ENCODE data around the gene FER. TPM values are rescaled to one million over a fixed set of nuclear protein-coding genes. Genes with fewer than 3 reads are reported as not detected.

Gene FER
- total and polyA plus RNA-seq, 7 donors: 1.2 to 36.7 (median 24.2) TPM

GRCh38 chr5:108748401-108749127, 867 bp downstream of the FER start:
- Histone ChIP-seq H3K4me1 (peaks cover 0 to 44% (median 22%) of the 10 kb centered on the region in 4 donors), H3K4me3 (peak overlapping the region; percentile 72 to 95 (median 89)), H3K27ac (peak overlapping the region; percentile 92 to 98 (median 96)), H3K9me3 (no peaks in the 10 kb centered on the region), H3K27me3 (no peaks in the 10 kb centered on the region), H3K36me3 (no peaks in the 10 kb centered on the region)
- TF ChIP-seq CTCF (IDR thresholded peaks at IDR 0.05): no peak
- TF ChIP-seq POLR2AphosphoS5 (IDR thresholded peaks at IDR 0.05): peak; percentile 98 to 100 (median 99)
- no peak for TF ChIP-seq EP300 (IDR thresholded peaks at IDR 0.05)
- TF ChIP-seq POLR2A (IDR thresholded peaks at IDR 0.05): peak; percentile 99
- intact Hi-C loops (cut with DNase I): loop anchor here (1.0 to 10.0 kb wide), 6 partner anchors 20 to 660 kb away; partner anchors contain the start of genes FBXL17 and PJA2
- DNase-seq: peak; percentile 100
- 0% methylated on average over 69 of the region's 69 CpGs for WGBS, 2 donors

- H3K36me3 ChIP-seq: no peaks in the 10 kb centered on the region
- H3K9me3 ChIP-seq: no peaks in the 10 kb centered on the region
- DNase-seq: peak; percentile 91
- peak overlapping the region; percentile 72 to 95 (median 89) for H3K4me3 ChIP-seq
- no peaks in the 10 kb centered on the region for H3K27me3 ChIP-seq
- intact Hi-C loops (cut with DNase I): loop anchor here (2.0 to 10.0 kb wide), 5 partner anchors 63 to 660 kb away; partner anchors contain the start of genes FBXL17 and PJA2
- 1 to 2% methylated on average over 40 of the region's 40 CpGs for WGBS, 2 donors
- peak overlapping the region; percentile 92 to 98 (median 96) for H3K27ac ChIP-seq
- peaks cover 0 to 51% (median 29%) of the 10 kb centered on the region in 4 donors for H3K4me1 ChIP-seq
- no peak for TF ChIP-seq EP300 (IDR thresholded peaks at IDR 0.05)
- TF ChIP-seq POLR2A (IDR thresholded peaks at IDR 0.05): no peak
- peak in 1 of 4 donors; percentile 33 for TF ChIP-seq POLR2AphosphoS5 (IDR thresholded peaks at IDR 0.05)
- no peak for TF ChIP-seq CTCF (IDR thresholded peaks at IDR 0.05)
Measured at GRCh38 chr5:108749128-108749861, 1.6 kb downstream of the FER start.

GRCh38 chr5:108753331-108753730, 5.6 kb downstream of the FER start:
- DNase-seq: no peak
- H3K4me1 ChIP-seq: peaks cover 0 to 52% (median 29%) of the 10 kb centered on the region in 4 donors
- WGBS, 2 donors: 90 to 93% methylated on average over 3 of the region's 3 CpGs
- H3K9me3 ChIP-seq: no peaks in the 10 kb centered on the region
- intact Hi-C loops (cut with DNase I): no loop called here
- H3K36me3 ChIP-seq: no peaks in the 10 kb centered on the region
- no peaks in the 10 kb centered on the region for H3K27me3 ChIP-seq
- H3K4me3 ChIP-seq: peak overlapping the region in 1 of 4 donors; percentile 12
- TF ChIP-seq CTCF (IDR thresholded peaks at IDR 0.05) (no peak), POLR2AphosphoS5 (IDR thresholded peaks at IDR 0.05) (no peak), POLR2A (IDR thresholded peaks at IDR 0.05) (no peak), EP300 (IDR thresholded peaks at IDR 0.05) (no peak)
- H3K27ac ChIP-seq: no peak overlapping the region

- WGBS, 2 donors: 90 to 92% methylated on average over 6 of the region's 6 CpGs
- Histone ChIP-seq H3K36me3 (no peaks in the 10 kb centered on the region), H3K4me1 (peaks cover 0 to 55% (median 29%) of the 10 kb centered on the region in 4 donors), H3K27ac (peak overlapping the region in 2 of 4 donors; percentile 12 to 28), H3K4me3 (no peak overlapping the region), H3K27me3 (no peaks in the 10 kb centered on the region), H3K9me3 (no peaks in the 10 kb centered on the region)
- no peak for DNase-seq
- TF ChIP-seq POLR2AphosphoS5 (IDR thresholded peaks at IDR 0.05) (no peak), POLR2A (IDR thresholded peaks at IDR 0.05) (no peak), CTCF (IDR thresholded peaks at IDR 0.05) (no peak), EP300 (IDR thresholded peaks at IDR 0.05) (no peak)
- intact Hi-C loops (cut with DNase I): no loop called here
Measured at GRCh38 chr5:108753877-108754276, 6.2 kb downstream of the FER start.
